ENCODE measurements around the gene RPL10A. TPM values are rescaled to one million over a fixed set of nuclear protein-coding genes. Genes with fewer than 3 reads are reported as not detected.

Gene RPL10A
- total and polyA plus RNA-seq, 2 of the 13 experiments (the other 11 are each of a cell fraction or from before 2014, with no cell fraction given), result 1,854 to 2,726 TPM

DNA sequence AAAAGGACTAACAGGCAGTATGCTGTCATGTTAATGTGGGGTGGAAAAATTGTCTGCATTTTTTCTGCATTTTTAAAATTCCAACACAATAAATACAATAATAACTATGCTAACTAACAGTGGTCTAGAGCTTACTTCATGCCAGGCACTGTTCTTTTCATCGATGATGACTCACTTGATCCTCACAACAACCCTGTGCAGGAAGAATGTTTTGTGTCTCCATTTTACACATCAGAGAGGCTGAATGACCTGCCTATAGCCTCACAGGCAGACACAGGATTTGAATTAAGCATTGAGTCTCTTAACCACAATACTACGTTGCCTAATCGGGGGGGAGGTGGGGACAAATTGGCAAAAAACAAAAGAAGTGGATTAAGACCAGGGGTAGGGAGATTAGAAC, 42.9 kb upstream of the RPL10A start (continued):
- TF ChIP-seq SSRP1 (CRISPR knock-in tag; IDR thresholded peaks at IDR 0.05) (no peak), ZBTB3 (CRISPR knock-in tag; IDR thresholded peaks at IDR 0.05; ENCODE audit: borderline replicate concordance, low read depth) (no peak), CHCHD3 (CRISPR knock-in tag; IDR thresholded peaks at IDR 0.05) (no peak), ZNF660 (CRISPR knock-in tag; IDR thresholded peaks at IDR 0.05; ENCODE audit: borderline replicate concordance, low read depth) (no peak), MYPOP (CRISPR knock-in tag; IDR thresholded peaks at IDR 0.05) (no peak), ZNF512B (CRISPR knock-in tag; IDR thresholded peaks at IDR 0.05; ENCODE audit: borderline replicate concordance) (no peak)

GRCh38 chr6:35426074-35426473, 42.1 kb upstream of the RPL10A start:
- Histone ChIP-seq H3K9me3 (ENCODE audit: low read length) (peaks cover 9% of the 10 kb centered on the region), H3K36me3 (replicated peaks in 1 of 2; ENCODE audit: control insufficient read depth in 1 of 2, insufficient read depth in 2 of 2, low read length in 2 of 2) (peaks cover 1 to 21% of the 10 kb centered on the region in 2 experiments; a peak in 3 of 5 replicates), H2AFZ (ENCODE audit: low read length) (no peak overlapping the region), H3K79me2 (ENCODE audit: insufficient read depth, low read length) (no peaks in the 10 kb centered on the region), H3K4me2 (ENCODE audit: low read depth, low read length) (no peak overlapping the region), H3K27me3 (ENCODE audit: control insufficient read depth in 1 of 2, insufficient read depth in 2 of 2, low read length in 2 of 2) (no peaks in the 10 kb centered on the region), H3K4me1 (ENCODE audit: insufficient read depth, low read length) (peaks cover 25% of the 10 kb centered on the region), H3K4me3 (replicated peaks in 1 of 3; ENCODE audit: insufficient read depth in 1 of 3, low read depth in 2 of 3, low read length in 3 of 3) (no peak overlapping the region), H4K20me1 (ENCODE audit: insufficient read depth, low read length) (no peaks in the 10 kb centered on the region), H3K27ac (ENCODE audit: extremely low read length, insufficient read depth, low read length) (no peak overlapping the region), H3K9ac (ENCODE audit: insufficient read depth, low read depth, low read length) (no peak overlapping the region)
- DNase-seq (ENCODE audit: low spot score) (no peak), ATAC-seq (no peak), FAIRE-seq (no peak)
- in situ Hi-C loops (cut with HindIII; ENCODE audit: extremely low pct_ligation_motif_present, low pct_unique_long_range_greater_than_20kb), result no loop called here
- WGBS (ENCODE audit: low lambda C conversion rate), result 80% methylated on average over 8 of the region's 8 CpGs
- POLR2A ChIA-PET, result no interaction called here
- CTCF ChIA-PET (ENCODE audit: low intra/inter-chr PET ratio, low total read pairs), result no interaction called here
- TF ChIP-seq ZNF687 (CRISPR knock-in tag; IDR thresholded peaks at IDR 0.05), result peak; percentile 21; the same call in 1 of the 2 replicates
- no peak for TF ChIP-seq TBL1XR1 (IDR thresholded peaks at IDR 0.05; ENCODE audit: borderline replicate concordance, low read length, partially characterized antibody)
- no TSS peak for BruUV-seq (replicated peaks)
- intact Hi-C loops (cut with micrococcal nuclease; ENCODE audit: unreplicated experiment), result no loop called here
